Stimulated activated CD4-positive, alpha-beta T cell treated with anti-CD3 and anti-CD28 coated beads, Interleukin-1b, Interleukin-23, amount 100 ng/mL, for 48 hours (primary cell): ENCODE data around the gene FAM83E.
"Not testable (repeated sequence)": the region's sequence is repeated elsewhere in the genome, so short reads cannot be mapped to it uniquely, and the experiment has no call there.

Experiments used
- DNase-seq: peaks from one replicate; pipeline ENCODE4 v3.0.0-alpha.2; 2020

The FAM83E gene

DNA sequence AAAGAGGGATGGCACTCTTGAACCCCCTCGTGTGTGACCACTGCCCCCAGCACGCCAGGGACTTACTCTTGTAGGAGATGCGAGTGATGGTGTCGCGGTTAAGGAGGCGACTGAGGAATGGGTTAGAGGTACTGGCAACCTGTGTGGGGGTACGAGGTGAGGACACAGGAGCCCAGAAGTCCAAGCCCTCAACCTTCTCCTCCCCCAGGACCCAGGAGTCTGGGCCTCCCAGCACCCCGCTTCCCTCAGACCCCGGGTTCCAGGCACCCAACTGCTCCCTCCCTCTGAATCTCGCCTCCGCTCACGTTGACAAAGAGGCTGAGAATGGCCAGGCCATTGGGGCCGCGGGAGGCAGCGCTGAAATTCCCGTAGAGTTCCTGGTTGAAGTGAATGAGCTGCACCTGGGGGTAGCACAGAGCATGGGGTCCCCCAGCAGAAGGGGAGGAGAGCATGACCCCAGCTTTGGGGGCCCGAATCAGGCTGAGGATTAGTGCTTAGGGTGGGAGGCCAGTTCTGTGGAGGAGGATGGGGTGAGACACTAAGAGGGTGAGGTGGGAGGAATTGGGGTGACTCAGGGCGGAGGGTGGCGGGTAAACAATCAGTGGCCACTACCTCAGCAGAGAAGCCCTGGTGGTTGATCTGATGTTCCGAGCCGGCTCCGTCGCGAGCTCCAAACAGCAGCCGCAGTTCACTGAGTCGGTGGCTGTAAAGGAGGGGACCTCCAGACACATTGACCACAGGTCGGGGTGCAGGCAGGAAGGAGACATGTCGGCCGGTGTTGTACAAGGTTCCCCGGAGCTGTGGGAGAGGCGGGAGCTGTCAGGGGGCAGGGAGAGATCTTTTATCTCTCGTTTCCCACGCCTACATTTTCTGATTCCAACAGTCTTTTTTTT, 24.9 kb upstream of the FAM83E start:
- DNase-seq: no peak

GRCh38 chr19:48638831-48639381, 24.0 kb upstream of the FAM83E start:
- no peak for DNase-seq

- DNase-seq: peak; percentile 85
These were observed 23.3 kb upstream of the FAM83E start for GRCh38 chr19:48637948-48638830.

DNA sequence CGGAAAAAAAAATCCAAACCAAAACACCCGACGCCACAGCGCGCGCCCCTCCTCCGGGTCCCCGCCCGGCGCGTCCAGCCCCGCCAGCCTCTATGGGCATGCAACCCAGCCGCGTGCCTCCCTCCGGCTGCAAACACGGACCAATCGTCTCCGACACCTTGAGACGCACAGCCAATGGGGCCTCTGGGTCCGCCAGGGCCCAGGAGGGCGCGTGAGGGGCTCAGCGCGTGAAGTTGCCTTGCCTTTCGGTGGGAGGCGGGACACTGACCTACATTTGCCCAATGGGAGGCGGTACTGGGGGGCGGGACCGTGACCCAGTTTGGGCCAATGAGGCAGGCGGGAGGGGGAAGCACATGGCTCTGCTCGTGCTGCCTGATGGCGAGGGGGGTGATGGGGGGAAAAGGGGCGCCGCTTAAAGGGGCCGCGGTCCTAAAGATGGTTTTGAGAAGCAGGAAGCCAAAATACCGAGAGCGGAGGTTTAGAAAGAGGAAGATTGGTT, 22.6 kb upstream of the FAM83E start:
- DNase-seq: peak; percentile 99

GRCh38 chr19:48636859-48637448, 22.1 kb upstream of the FAM83E start, which contains the start of gene DBP:
Gene DBP, minus strand, starts transcription at chr19:48637379. Its CDS starts 385 bp downstream, at chr19:48636994.
- DNase-seq: no peak

GRCh38 chr19:48635966-48636858, 21.3 kb upstream of the FAM83E start:
- DNase-seq: no peak

- peak; percentile 72 for DNase-seq
These were observed 20.5 kb upstream of the FAM83E start for GRCh38 chr19:48635263-48635965.

DNA sequence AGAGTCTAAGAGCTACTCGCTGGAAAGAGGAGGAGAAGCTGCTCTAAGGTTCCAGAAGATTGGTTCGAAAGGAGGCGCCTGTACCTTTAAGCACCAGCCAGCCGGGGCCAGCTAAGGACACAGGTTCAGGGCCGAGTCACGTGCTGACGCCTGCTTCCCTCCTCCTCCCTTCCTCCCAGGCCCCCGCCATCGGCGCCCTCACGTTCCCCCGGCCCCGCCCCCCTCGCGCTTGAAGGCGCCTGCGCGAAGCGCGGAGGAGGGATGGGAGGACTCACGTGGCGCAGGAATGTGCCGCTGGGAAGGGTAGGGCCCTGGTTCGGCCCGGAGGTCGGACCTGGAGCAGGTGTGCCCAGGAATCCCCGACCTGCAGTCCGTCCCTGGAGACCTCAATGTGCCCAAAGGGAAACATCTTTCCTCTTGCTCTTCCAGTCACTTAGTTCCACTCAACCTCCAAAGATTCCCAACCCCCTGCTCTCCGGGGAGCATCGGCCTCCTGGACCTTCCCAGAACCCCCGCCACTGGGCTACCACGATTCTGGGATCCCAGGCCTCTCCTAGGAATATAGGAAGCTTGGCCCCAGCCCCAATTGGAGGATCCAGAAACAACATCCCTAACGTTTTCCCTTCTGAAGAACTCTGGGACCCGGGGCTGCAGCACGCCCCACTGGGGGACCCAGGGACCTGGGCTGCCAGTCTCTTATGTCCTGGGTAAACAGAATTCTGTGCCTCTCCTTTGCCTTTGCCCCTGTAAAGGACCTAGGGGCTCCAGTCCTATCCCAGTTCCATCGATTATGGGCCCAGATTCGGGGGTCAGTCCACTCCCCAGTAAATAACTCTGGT, 19.8 kb upstream of the FAM83E start:
- peak; percentile 95 for DNase-seq

GRCh38 chr19:48634036-48634342, 19.1 kb upstream of the FAM83E start:
- no peak for DNase-seq

- DNase-seq: no peak
These were observed 18.5 kb upstream of the FAM83E start for GRCh38 chr19:48633148-48634035.

GRCh38 chr19:48632692-48633147, 17.8 kb upstream of the FAM83E start:
- DNase-seq: no peak

DNA sequence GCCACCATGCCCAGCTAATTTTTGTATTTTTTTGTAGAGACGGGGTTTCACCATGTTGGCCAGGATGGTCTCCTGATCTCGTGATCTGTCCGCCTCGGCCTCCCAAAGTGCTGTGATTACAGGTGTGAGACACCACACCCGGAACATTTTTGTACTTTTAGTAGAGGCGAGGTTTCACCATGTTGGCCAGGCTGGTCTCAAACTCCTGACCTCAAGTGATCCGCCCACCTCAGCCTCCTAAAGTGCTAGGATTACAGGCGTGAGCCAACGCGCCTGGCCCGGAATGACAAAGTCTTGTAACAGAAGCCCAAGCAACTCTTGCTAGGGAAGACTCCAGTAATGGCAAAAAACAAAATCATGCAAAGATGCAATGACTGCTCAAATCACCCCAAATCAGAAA, 17.4 kb upstream of the FAM83E start:
- DNase-seq: not testable (repeated sequence)

DNA sequence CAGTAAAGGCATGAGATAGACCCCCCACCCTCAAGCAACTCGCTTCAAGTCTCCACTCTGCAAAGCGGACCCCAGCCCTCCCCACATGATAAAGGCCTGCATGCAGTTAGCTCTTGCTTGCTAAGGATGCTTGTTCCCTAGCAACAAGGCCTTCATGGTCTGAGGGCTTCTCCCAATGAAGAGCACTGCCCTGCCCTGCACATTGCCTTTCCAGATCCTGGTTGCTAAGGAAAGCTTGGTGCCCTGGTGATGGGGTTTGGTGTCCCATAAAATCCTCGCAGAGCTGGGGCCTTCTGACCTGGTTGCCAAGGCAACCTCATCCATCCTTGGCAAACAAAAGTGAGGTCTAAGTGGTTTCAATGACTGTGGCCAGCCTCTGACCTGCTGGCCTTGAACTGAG, 16.3 kb upstream of the FAM83E start:
- no peak for DNase-seq

GRCh38 chr19:48630296-48631063, 15.6 kb upstream of the FAM83E start:
- DNase-seq: no peak

- DNase-seq: no peak
These were observed 14.9 kb upstream of the FAM83E start for GRCh38 chr19:48629599-48630295.

GRCh38 chr19:48629297-48629598, 14.4 kb upstream of the FAM83E start:
- no peak for DNase-seq

- DNase-seq: no peak
These were observed 13.8 kb upstream of the FAM83E start for GRCh38 chr19:48628486-48629296.
